ENCODE measurements around the gene NANP. TPM values are rescaled to one million over a fixed set of nuclear protein-coding genes. Genes with fewer than 3 reads are reported as not detected.

NANP gene
- polyA plus RNA-seq, 1 donor = 5.7 TPM

GRCh38 chr20:25573288-25574251 lies 50.2 kb downstream of the NANP start:
- no peaks in the 10 kb centered on the region for H3K9me3 ChIP-seq (ENCODE audit: control insufficient read depth, low read depth, low read length)
- H3K27ac ChIP-seq (ENCODE audit: low read length) = no peak overlapping the region
- WGBS (ENCODE audit: insufficient coverage, low lambda C conversion rate) = no CpG with 5 or more reads among the region's 6 CpGs
- no peak overlapping the region for H3K4me3 ChIP-seq (ENCODE audit: low read length)
- no peaks in the 10 kb centered on the region for H3K27me3 ChIP-seq (ENCODE audit: control insufficient read depth, insufficient read depth, low read length)
- H3K36me3 ChIP-seq (ENCODE audit: control insufficient read depth, insufficient read depth, low read length) = peaks cover 4% of the 10 kb centered on the region
- DNase-seq = no peak
- peaks cover 7% of the 10 kb centered on the region for H3K4me1 ChIP-seq (ENCODE audit: control insufficient read depth, insufficient read depth, low read length)

GRCh38 chr20:25571817-25572216 lies 52.0 kb downstream of the NANP start:
- Histone ChIP-seq H3K9me3 (ENCODE audit: control insufficient read depth, low read depth, low read length) (no peaks in the 10 kb centered on the region), H3K4me3 (ENCODE audit: low read length) (no peak overlapping the region), H3K27ac (ENCODE audit: low read length) (peak overlapping the region; percentile 1), H3K27me3 (ENCODE audit: control insufficient read depth, insufficient read depth, low read length) (no peaks in the 10 kb centered on the region), H3K36me3 (ENCODE audit: control insufficient read depth, insufficient read depth, low read length) (peaks cover 3% of the 10 kb centered on the region), H3K4me1 (ENCODE audit: control insufficient read depth, insufficient read depth, low read length) (peaks cover 7% of the 10 kb centered on the region)
- peak in 1 of 2 donors; percentile 42 for DNase-seq
- WGBS (ENCODE audit: insufficient coverage, low lambda C conversion rate) = 20% methylated on average over 1 of the region's 2 CpGs

GRCh38 chr20:25571240-25571639 lies 52.6 kb downstream of the NANP start:
- Histone ChIP-seq H3K4me1 (ENCODE audit: control insufficient read depth, insufficient read depth, low read length) (peaks cover 7% of the 10 kb centered on the region), H3K4me3 (ENCODE audit: low read length) (no peak overlapping the region), H3K27ac (ENCODE audit: low read length) (peak overlapping the region; percentile 68), H3K27me3 (ENCODE audit: control insufficient read depth, insufficient read depth, low read length) (no peaks in the 10 kb centered on the region), H3K36me3 (ENCODE audit: control insufficient read depth, insufficient read depth, low read length) (peaks cover 2% of the 10 kb centered on the region), H3K9me3 (ENCODE audit: control insufficient read depth, low read depth, low read length) (no peaks in the 10 kb centered on the region)
- WGBS (ENCODE audit: insufficient coverage, low lambda C conversion rate) = no CpG with 5 or more reads among the region's 2 CpGs
- DNase-seq = peak in 1 of 2 donors; percentile 44

- Histone ChIP-seq H3K4me3 (ENCODE audit: low read length) (no peak overlapping the region), H3K4me1 (ENCODE audit: control insufficient read depth, insufficient read depth, low read length) (peaks cover 7% of the 10 kb centered on the region), H3K27ac (ENCODE audit: low read length) (no peak overlapping the region), H3K27me3 (ENCODE audit: control insufficient read depth, insufficient read depth, low read length) (no peaks in the 10 kb centered on the region), H3K9me3 (ENCODE audit: control insufficient read depth, low read depth, low read length) (no peaks in the 10 kb centered on the region), H3K36me3 (ENCODE audit: control insufficient read depth, insufficient read depth, low read length) (peaks cover 2% of the 10 kb centered on the region)
- DNase-seq = no peak
- no CpG with 5 or more reads among the region's 7 CpGs for WGBS (ENCODE audit: insufficient coverage, low lambda C conversion rate)
These were observed 53.7 kb downstream of the NANP start for GRCh38 chr20:25570148-25570530.

- no peak for DNase-seq
- no CpG with 5 or more reads among the region's 2 CpGs for WGBS (ENCODE audit: insufficient coverage, low lambda C conversion rate)
- Histone ChIP-seq H3K27me3 (ENCODE audit: control insufficient read depth, insufficient read depth, low read length) (no peaks in the 10 kb centered on the region), H3K4me1 (ENCODE audit: control insufficient read depth, insufficient read depth, low read length) (peaks cover 7% of the 10 kb centered on the region), H3K36me3 (ENCODE audit: control insufficient read depth, insufficient read depth, low read length) (peaks cover 2% of the 10 kb centered on the region), H3K4me3 (ENCODE audit: low read length) (no peak overlapping the region), H3K27ac (ENCODE audit: low read length) (no peak overlapping the region), H3K9me3 (ENCODE audit: control insufficient read depth, low read depth, low read length) (no peaks in the 10 kb centered on the region)
These were observed 56.5 kb downstream of the NANP start for GRCh38 chr20:25567286-25567685.

GRCh38 chr20:25566821-25567220 lies 57.0 kb downstream of the NANP start:
- H3K27me3 ChIP-seq (ENCODE audit: control insufficient read depth, insufficient read depth, low read length) = no peaks in the 10 kb centered on the region
- H3K27ac ChIP-seq (ENCODE audit: low read length) = no peak overlapping the region
- no peak overlapping the region for H3K4me3 ChIP-seq (ENCODE audit: low read length)
- H3K9me3 ChIP-seq (ENCODE audit: control insufficient read depth, low read depth, low read length) = no peaks in the 10 kb centered on the region
- H3K36me3 ChIP-seq (ENCODE audit: control insufficient read depth, insufficient read depth, low read length) = peaks cover 2% of the 10 kb centered on the region
- WGBS (ENCODE audit: insufficient coverage, low lambda C conversion rate) = 92% methylated on average over 1 of the region's 2 CpGs
- peaks cover 6% of the 10 kb centered on the region for H3K4me1 ChIP-seq (ENCODE audit: control insufficient read depth, insufficient read depth, low read length)
- no peak for DNase-seq

GRCh38 chr20:25565578-25566157 lies 58.1 kb downstream of the NANP start:
- H3K4me3 ChIP-seq (ENCODE audit: low read length) = no peak overlapping the region
- no peak overlapping the region for H3K27ac ChIP-seq (ENCODE audit: low read length)
- DNase-seq = no peak
- WGBS (ENCODE audit: insufficient coverage, low lambda C conversion rate) = no CpG with 5 or more reads among the region's 6 CpGs
- H3K36me3 ChIP-seq (ENCODE audit: control insufficient read depth, insufficient read depth, low read length) = peaks cover 2% of the 10 kb centered on the region
- peaks cover 2% of the 10 kb centered on the region for H3K9me3 ChIP-seq (ENCODE audit: control insufficient read depth, low read depth, low read length)
- no peaks in the 10 kb centered on the region for H3K27me3 ChIP-seq (ENCODE audit: control insufficient read depth, insufficient read depth, low read length)
- no peaks in the 10 kb centered on the region for H3K4me1 ChIP-seq (ENCODE audit: control insufficient read depth, insufficient read depth, low read length)

GRCh38 chr20:25563876-25564275 lies 59.9 kb downstream of the NANP start:
- DNase-seq = no peak

GRCh38 chr20:25563362-25563761 lies 60.5 kb downstream of the NANP start:
- no peak overlapping the region for H3K4me3 ChIP-seq (ENCODE audit: low read length)
- DNase-seq = no peak
- H3K9me3 ChIP-seq (ENCODE audit: control insufficient read depth, low read depth, low read length) = peaks cover 3% of the 10 kb centered on the region
- H3K4me1 ChIP-seq (ENCODE audit: control insufficient read depth, insufficient read depth, low read length) = no peaks in the 10 kb centered on the region
- H3K27ac ChIP-seq (ENCODE audit: low read length) = no peak overlapping the region
- no peaks in the 10 kb centered on the region for H3K27me3 ChIP-seq (ENCODE audit: control insufficient read depth, insufficient read depth, low read length)
- H3K36me3 ChIP-seq (ENCODE audit: control insufficient read depth, insufficient read depth, low read length) = no peaks in the 10 kb centered on the region

More at GRCh38 chr20:25563876-25564275, 59.9 kb downstream of the NANP start:
- H3K27me3 ChIP-seq (ENCODE audit: control insufficient read depth, insufficient read depth, low read length) = no peaks in the 10 kb centered on the region
- H3K9me3 ChIP-seq (ENCODE audit: control insufficient read depth, low read depth, low read length) = peaks cover 3% of the 10 kb centered on the region
- H3K27ac ChIP-seq (ENCODE audit: low read length) = no peak overlapping the region
- H3K4me3 ChIP-seq (ENCODE audit: low read length) = no peak overlapping the region
- no peaks in the 10 kb centered on the region for H3K36me3 ChIP-seq (ENCODE audit: control insufficient read depth, insufficient read depth, low read length)
- H3K4me1 ChIP-seq (ENCODE audit: control insufficient read depth, insufficient read depth, low read length) = no peaks in the 10 kb centered on the region
- no CpG with 5 or more reads among the region's 6 CpGs for WGBS (ENCODE audit: insufficient coverage, low lambda C conversion rate)
